ENCODE data around the gene PDE6A.

The PDE6A gene

GRCh38 chr5:149826574-149826973 lies 118.0 kb downstream of the PDE6A start:
- CTCF ChIA-PET = interaction anchor here (0.6 to 21.2 kb wide), 11 partner anchors 8 to 207 kb away, joined by 3 to 355 read pairs (median 8); no protein-coding TSS in a partner anchor

GRCh38 chr5:149824846-149825245 lies 119.7 kb downstream of the PDE6A start:
- ChIA-PET CTCF (interaction anchor here (0.8 to 21.2 kb wide), 9 partner anchors 10 to 391 kb away, joined by 3 to 355 read pairs (median 4); no protein-coding TSS in a partner anchor), POLR2A (no interaction called here)
- Histone ChIP-seq H3K4me1 (ENCODE audit: control insufficient read depth, insufficient read depth, low read length) (no peaks in the 10 kb centered on the region), H3K27ac (ENCODE audit: extremely low read depth, low read depth, low read length) (no peak overlapping the region), H3K9me3 (ENCODE audit: control insufficient read depth, insufficient read depth, low read depth, low read length) (no peaks in the 10 kb centered on the region), H3K4me3 (ENCODE audit: low read depth, low read length) (no peak overlapping the region), H3K36me3 (ENCODE audit: control insufficient read depth in 2 of 2, insufficient read depth in 1 of 2, low read length in 2 of 2) (no peaks in the 10 kb centered on the region)
- no peak for TF ChIP-seq ZNF658 (tag by site-specific recombination; IDR thresholded peaks at IDR 0.05)
- no peak for TF ChIP-seq ZNF792 (tag by site-specific recombination; IDR thresholded peaks at IDR 0.05)
- TF ChIP-seq ZNF623 (tag by site-specific recombination; IDR thresholded peaks at IDR 0.05) = no peak
- TF ChIP-seq ZNF529 (tag by site-specific recombination; IDR thresholded peaks at IDR 0.05; ENCODE audit: insufficient replicate concordance) = no peak
- no peak for TF ChIP-seq ZNF211 (tag by site-specific recombination; IDR thresholded peaks at IDR 0.05; ENCODE audit: low read depth)
- TF ChIP-seq ZNF121 (tag by site-specific recombination; IDR thresholded peaks at IDR 0.05) = no peak
- TF ChIP-seq SP7 (tag by site-specific recombination; IDR thresholded peaks at IDR 0.05) = no peak

More at GRCh38 chr5:149826574-149826973, 118.0 kb downstream of the PDE6A start:
- no peak overlapping the region for H3K4me3 ChIP-seq (ENCODE audit: low read depth, low read length)
- no peak overlapping the region for H3K27ac ChIP-seq (ENCODE audit: extremely low read depth, low read depth, low read length)
- POLR2A ChIA-PET = interaction anchor here (1.2 kb wide), 1 partner anchor 20 kb away, joined by 5 read pairs; no protein-coding TSS in a partner anchor
- H3K36me3 ChIP-seq (ENCODE audit: control insufficient read depth in 2 of 2, insufficient read depth in 1 of 2, low read length in 2 of 2) = peaks cover 0 to 10% of the 10 kb centered on the region in 2 experiments; a peak in 1 of 3 replicates
- no peak for TF ChIP-seq ZNF366 (tag by site-specific recombination; conservative IDR thresholded peaks at IDR 0.05)
- TF ChIP-seq RBAK (tag by site-specific recombination; IDR thresholded peaks at IDR 0.05) = no peak
- TF ChIP-seq ZBTB1 (tag by site-specific recombination; IDR thresholded peaks at IDR 0.05) = no peak
- TF ChIP-seq REST (tag by site-specific recombination; IDR thresholded peaks at IDR 0.05) = no peak
- no peak for TF ChIP-seq SCRT1 (tag by site-specific recombination; IDR thresholded peaks at IDR 0.05; ENCODE audit: borderline replicate concordance)
- no peak for TF ChIP-seq ZNF585B (tag by site-specific recombination; IDR thresholded peaks at IDR 0.05)
- no peak for TF ChIP-seq GLIS2 (tag by site-specific recombination; IDR thresholded peaks at IDR 0.05)
- TF ChIP-seq ZNF596 (tag by site-specific recombination; IDR thresholded peaks at IDR 0.05) = no peak
- TF ChIP-seq ZNF350 (tag by site-specific recombination; IDR thresholded peaks at IDR 0.05) = no peak
- no peak for TF ChIP-seq ZNF488 (tag by site-specific recombination; IDR thresholded peaks at IDR 0.05)
- TF ChIP-seq ZNF629 (tag by site-specific recombination; IDR thresholded peaks at IDR 0.05) = no peak
- no peak for TF ChIP-seq ZFP69B (tag by site-specific recombination; IDR thresholded peaks at IDR 0.05)
- no peak for TF ChIP-seq ZBTB26 (tag by site-specific recombination; optimal IDR thresholded peaks at IDR 0.05)
- TF ChIP-seq OVOL3 (tag by site-specific recombination; IDR thresholded peaks at IDR 0.05) = no peak
- no peak for TF ChIP-seq ZNF18 (tag by site-specific recombination; IDR thresholded peaks at IDR 0.05)
- no peak for TF ChIP-seq ZNF23 (tag by site-specific recombination; IDR thresholded peaks at IDR 0.05; ENCODE audit: borderline replicate concordance)
- TF ChIP-seq ZNF324 (tag by site-specific recombination; IDR thresholded peaks at IDR 0.05) = no peak
- H3K9me3 ChIP-seq (ENCODE audit: control insufficient read depth, insufficient read depth, low read depth, low read length) = no peaks in the 10 kb centered on the region
- no peaks in the 10 kb centered on the region for H3K4me1 ChIP-seq (ENCODE audit: control insufficient read depth, insufficient read depth, low read length)

Data from HEK293 (cell line).